Activated naive CD8-positive, alpha-beta T cell treated with anti-CD3 and anti-CD28 coated beads, Interleukin-2, amount 50 U/mL, for 24 hours (primary cell): Measurements from ENCODE around the gene ESYT1.

ENCODE experiments used
- ATAC-seq: fragments of 150-1000 bp; cut with Tn5 transposase; one replicate; pipeline ENCODE4 v1.10.0; 2021
- DNase-seq: peaks from one replicate; pipeline ENCODE4 v3.0.0; 2021
- H3K27ac Mint-ChIP-seq: one replicate; pipeline ENCODE4 v1.8.0; 2021; ENCODE audit warnings: mild to moderate bottlenecking, mixed read lengths
- H3K27me3 Mint-ChIP-seq: one replicate; pipeline ENCODE4 v1.8.0; 2021; ENCODE audit warnings: mixed read lengths
- H3K36me3 Mint-ChIP-seq: one replicate; pipeline ENCODE4 v1.8.0; 2021; ENCODE audit warnings: low read depth, mixed read lengths
- H3K4me1 Mint-ChIP-seq: one replicate; pipeline ENCODE4 v1.8.0; 2021; ENCODE audit warnings: mixed read lengths
- H3K4me3 Mint-ChIP-seq: one replicate; pipeline ENCODE4 v1.8.0; 2021; ENCODE audit warnings: mild to moderate bottlenecking, moderate library complexity, mixed read lengths
- H3K9me3 Mint-ChIP-seq: one replicate; pipeline ENCODE4 v1.8.0; 2021; ENCODE audit warnings: mixed read lengths

The ESYT1 gene

DNA sequence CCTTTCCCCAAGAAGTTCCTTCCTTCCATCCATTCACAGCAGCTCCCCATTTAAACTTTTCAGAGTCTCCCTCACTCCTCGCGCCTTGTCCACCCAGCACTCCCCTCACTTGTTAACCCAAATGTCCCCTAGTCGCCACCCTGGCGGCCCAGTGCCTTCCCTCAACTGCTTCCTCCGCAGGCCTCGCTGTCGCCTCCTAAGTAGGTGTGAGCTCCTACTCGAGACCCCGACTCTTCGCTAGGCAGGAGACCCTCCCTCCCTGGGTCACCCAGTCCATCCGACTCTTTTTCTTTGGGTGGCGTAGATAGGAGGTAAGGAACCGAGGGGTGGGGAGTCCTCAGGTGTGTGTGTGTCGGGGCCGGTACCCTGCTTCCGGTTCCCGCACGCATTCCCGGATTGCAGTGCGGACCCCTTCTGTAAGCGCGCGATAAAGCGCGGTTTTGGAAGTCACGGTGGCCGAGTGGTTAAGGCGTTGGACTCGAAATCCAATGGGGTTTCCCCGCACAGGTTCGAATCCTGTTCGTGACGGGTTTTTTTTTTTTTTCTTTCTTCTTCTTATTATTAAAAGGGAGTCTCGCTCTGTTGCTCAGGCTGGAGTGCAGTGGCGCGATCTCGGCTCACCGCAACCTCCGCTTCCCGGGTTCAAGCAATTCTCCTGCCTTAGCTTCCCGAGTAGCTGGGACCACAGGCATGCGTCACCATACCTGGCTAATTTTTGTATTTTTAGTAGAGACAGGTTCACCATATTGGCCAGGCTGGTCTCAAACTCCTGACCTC, 62.0 kb downstream of the ESYT1 start:
- Mint-ChIP-seq H3K4me1 (peaks cover 43% of the 10 kb centered on the region), H3K4me3 (peak overlapping the region; percentile 90), H3K9me3 (no peaks in the 10 kb centered on the region), H3K27me3 (no peaks in the 10 kb centered on the region), H3K36me3 (peaks cover 16% of the 10 kb centered on the region), H3K27ac (peak overlapping the region; percentile 97)
- peak; percentile 90 for DNase-seq
- peak; percentile 65 for ATAC-seq

DNA sequence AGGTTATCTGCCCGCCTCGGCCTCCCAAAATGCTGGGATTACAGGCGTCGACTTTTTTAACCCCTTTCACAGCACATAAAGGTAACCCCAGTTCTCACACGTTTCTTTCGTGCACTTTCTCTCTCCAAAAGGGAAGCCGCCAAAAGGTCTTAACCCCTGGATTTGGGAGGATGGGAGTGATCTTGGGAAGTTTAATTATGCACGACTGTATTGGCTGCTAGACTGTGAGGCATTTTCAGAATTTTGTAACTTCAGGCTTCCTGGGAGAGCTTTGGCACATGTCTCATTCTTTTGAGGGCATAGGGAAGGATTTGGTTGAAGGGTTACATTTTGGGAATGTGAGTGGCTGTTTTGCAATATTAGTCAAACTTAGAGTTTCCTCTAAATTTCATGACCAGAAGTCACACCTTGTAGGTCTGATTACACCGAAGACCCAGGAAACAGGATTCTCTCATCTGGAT, 62.7 kb downstream of the ESYT1 start:
- H3K9me3 Mint-ChIP-seq, result no peaks in the 10 kb centered on the region
- no peak for ATAC-seq
- peak overlapping the region; percentile 97 for H3K27ac Mint-ChIP-seq
- H3K36me3 Mint-ChIP-seq, result peaks cover 15% of the 10 kb centered on the region
- DNase-seq, result no peak
- peak overlapping the region; percentile 90 for H3K4me3 Mint-ChIP-seq
- H3K4me1 Mint-ChIP-seq, result peaks cover 43% of the 10 kb centered on the region
- H3K27me3 Mint-ChIP-seq, result no peaks in the 10 kb centered on the region

DNA sequence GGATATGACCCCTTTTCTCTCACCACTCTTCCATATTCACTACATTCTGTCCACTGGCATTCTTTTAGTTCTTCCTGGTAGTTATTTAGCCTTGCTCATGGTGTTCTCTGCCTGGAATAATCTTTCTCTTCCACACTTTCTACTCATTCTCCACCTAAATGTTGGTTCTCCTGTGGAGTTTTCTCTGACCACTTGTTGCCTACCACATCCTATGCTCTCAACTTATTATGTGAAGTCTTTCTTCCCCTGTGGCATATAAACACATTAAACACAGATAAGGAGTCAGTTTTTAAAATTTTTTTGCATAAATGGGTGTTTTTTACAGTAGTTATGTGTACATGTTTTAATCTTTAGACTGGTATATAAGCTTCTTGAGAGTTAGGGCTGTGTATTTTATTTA, 64.5 kb downstream of the ESYT1 start:
- DNase-seq, result no peak
- ATAC-seq, result no peak
- Mint-ChIP-seq H3K9me3 (no peaks in the 10 kb centered on the region), H3K27ac (no peak overlapping the region), H3K4me1 (peaks cover 32% of the 10 kb centered on the region), H3K36me3 (peaks cover 3% of the 10 kb centered on the region), H3K4me3 (no peak overlapping the region), H3K27me3 (no peaks in the 10 kb centered on the region)

DNA sequence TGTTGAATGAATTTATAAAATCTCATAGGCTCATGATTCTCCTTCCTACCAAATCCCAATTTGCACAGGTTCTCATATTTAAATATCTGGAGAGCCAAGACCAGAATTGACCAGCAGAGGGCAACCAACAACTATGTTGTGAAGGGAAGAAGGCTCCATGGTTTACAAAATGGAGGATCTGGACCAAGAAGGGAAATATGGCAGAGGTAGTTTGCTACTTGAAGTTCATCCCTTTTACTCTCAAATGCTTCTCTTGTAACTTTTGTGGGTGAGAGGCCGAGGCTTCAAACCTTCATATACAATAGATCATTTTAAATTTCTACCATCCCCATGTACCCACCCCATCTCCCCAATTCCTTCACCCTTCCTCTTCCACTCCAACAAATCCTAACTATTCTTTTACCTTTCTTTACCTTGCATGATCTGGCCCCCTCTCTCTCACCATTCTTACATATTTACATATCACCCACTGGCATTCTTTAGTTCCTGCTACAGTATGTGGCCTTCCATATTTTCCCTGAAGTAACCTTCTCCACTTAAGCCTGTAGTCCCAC, 65.0 kb downstream of the ESYT1 start:
- H3K9me3 Mint-ChIP-seq, result no peaks in the 10 kb centered on the region
- DNase-seq (peak; percentile 78), ATAC-seq (no peak)
- H3K27me3 Mint-ChIP-seq, result no peaks in the 10 kb centered on the region
- peaks cover 27% of the 10 kb centered on the region for H3K4me1 Mint-ChIP-seq
- peak overlapping the region; percentile 70 for H3K27ac Mint-ChIP-seq
- peaks cover 3% of the 10 kb centered on the region for H3K36me3 Mint-ChIP-seq
- no peak overlapping the region for H3K4me3 Mint-ChIP-seq
